H9 (cell line): Measurements from ENCODE around the gene ADORA1. TPM values are rescaled to one million over a fixed set of nuclear protein-coding genes. Genes with fewer than 3 reads are reported as not detected.

Experiments used
- DNase-seq: peaks from one replicate; pipeline ENCODE4 v3.0.0-alpha.2; 2017
- H2AFZ ChIP-seq: one replicate; pipeline ENCODE4 v1.6.1; 2013; ENCODE audit warnings: mild to moderate bottlenecking, low read length, control low read depth, moderate library complexity
- H2AK5ac ChIP-seq: 2 replicates; pipeline ENCODE4 v1.6.1; 2013; ENCODE audit warnings: low read length, control low read depth, mixed read lengths; ENCODE audit not compliant: insufficient read length
- H2BK120ac ChIP-seq: one replicate; pipeline ENCODE4 v1.6.1; 2013; ENCODE audit warnings: low read depth, mild to moderate bottlenecking, low read length, control low read depth, inconsistent platforms; ENCODE audit not compliant: poor library complexity, severe bottlenecking
- H2BK12ac ChIP-seq: 2 replicates; pipeline ENCODE4 v1.6.1; 2013; ENCODE audit warnings: low read length, control low read depth, mixed read lengths, low read depth; ENCODE audit not compliant: insufficient read length
- H2BK15ac ChIP-seq: 2 replicates; pipeline ENCODE4 v1.6.1; 2013; ENCODE audit warnings: low read depth, low read length, control low read depth
- H2BK20ac ChIP-seq: one replicate; pipeline ENCODE4 v1.6.1; 2013; ENCODE audit warnings: low read depth, mild to moderate bottlenecking, low read length, control low read depth, inconsistent platforms; ENCODE audit not compliant: poor library complexity, severe bottlenecking
- H2BK5ac ChIP-seq: 2 replicates; pipeline ENCODE4 v1.6.1; 2013; ENCODE audit warnings: low read length, control low read depth, mixed read lengths; ENCODE audit not compliant: insufficient read length
- H3K14ac ChIP-seq: 2 replicates; pipeline ENCODE4 v1.6.1; 2013; ENCODE audit warnings: low read length, control low read depth; ENCODE audit not compliant: insufficient read depth
- H3K18ac ChIP-seq: 2 replicates; pipeline ENCODE4 v1.6.1; 2013; ENCODE audit warnings: low read depth, mild to moderate bottlenecking, mixed read lengths, low read length, control low read depth; ENCODE audit not compliant: insufficient read length
- H3K23ac ChIP-seq: 2 replicates; pipeline ENCODE4 v1.6.1; 2013; ENCODE audit warnings: low read length, control low read depth, mixed read lengths, low read depth; ENCODE audit not compliant: insufficient read length
- H3K23me2 ChIP-seq: 2 replicates; pipeline ENCODE4 v1.6.1; 2013; ENCODE audit warnings: low read depth, mild to moderate bottlenecking, mixed read lengths, low read length, control low read depth; ENCODE audit not compliant: insufficient read length, poor library complexity, severe bottlenecking
- H3K27ac ChIP-seq: 2 replicates; pipeline ENCODE4 v1.5.1; 2013; ENCODE audit warnings: low read length, control low read depth, mixed read lengths, low read depth; ENCODE audit not compliant: insufficient read length
- H3K27me3 ChIP-seq: 2 replicates; pipeline ENCODE4 v1.6.1; 2013; ENCODE audit warnings: low read length, control low read depth, inconsistent platforms; ENCODE audit not compliant: insufficient read depth
- H3K4ac ChIP-seq: 2 replicates; pipeline ENCODE4 v1.6.1; 2013; ENCODE audit warnings: low read depth, mild to moderate bottlenecking, control low read depth, inconsistent platforms, low read length, moderate library complexity
- H3K4me1 ChIP-seq: 2 replicates; pipeline ENCODE4 v1.6.1; 2013; ENCODE audit warnings: low read length, control low read depth, inconsistent platforms; ENCODE audit not compliant: insufficient read depth
- H3K4me2 ChIP-seq: 2 replicates; pipeline ENCODE4 v1.6.1; 2013; ENCODE audit warnings: low read length, control low read depth, mixed read lengths; ENCODE audit not compliant: insufficient read length, insufficient read depth
- H3K56ac ChIP-seq: 2 replicates; pipeline ENCODE4 v1.6.1; 2013; ENCODE audit warnings: low read depth, mild to moderate bottlenecking, mixed read lengths, low read length, control low read depth; ENCODE audit not compliant: insufficient read length
- H3K79me1 ChIP-seq: 2 replicates; pipeline ENCODE4 v1.6.1; 2013; ENCODE audit warnings: low read depth, mild to moderate bottlenecking, moderate library complexity, low read length, control low read depth, inconsistent platforms; ENCODE audit not compliant: insufficient read depth, poor library complexity, severe bottlenecking
- H3K79me2 ChIP-seq: 2 replicates; pipeline ENCODE4 v1.6.1; 2013; ENCODE audit warnings: low read length, control low read depth, inconsistent platforms; ENCODE audit not compliant: insufficient read depth
- H3K9ac ChIP-seq: 2 replicates; pipeline ENCODE4 v1.6.1; 2013; ENCODE audit warnings: low read length, control low read depth, mixed read lengths; ENCODE audit not compliant: insufficient read length; ENCODE audit errors: extremely low read depth
- H3K9me3 ChIP-seq: one replicate; pipeline ENCODE4 v1.6.1; 2013; ENCODE audit warnings: low read depth, low read length, inconsistent platforms; ENCODE audit not compliant: control insufficient read depth
- H3T11ph ChIP-seq: one replicate; pipeline ENCODE4 v1.6.1; 2013; ENCODE audit warnings: mild to moderate bottlenecking, low read length, control low read depth, inconsistent platforms
- H4K20me1 ChIP-seq: one replicate; pipeline ENCODE4 v1.6.1; 2013; ENCODE audit not compliant: control insufficient read depth, insufficient read length, insufficient read depth
- H4K5ac ChIP-seq: 2 replicates; pipeline ENCODE4 v1.6.1; 2013; ENCODE audit warnings: low read depth, mild to moderate bottlenecking, mixed read lengths, low read length, control low read depth; ENCODE audit not compliant: insufficient read length
- H4K8ac ChIP-seq: replicated peaks from 2 replicates; pipeline ENCODE4 v1.6.1; 2013; ENCODE audit warnings: low read length, control low read depth, mixed read lengths, low read depth; ENCODE audit not compliant: insufficient read length
- H4K91ac ChIP-seq: 2 replicates; pipeline ENCODE4 v1.6.1; 2013; ENCODE audit warnings: low read depth, mild to moderate bottlenecking, moderate library complexity, mixed read lengths, low read length, control low read depth; ENCODE audit not compliant: insufficient read length
- H3K27ac Mint-ChIP-seq, 3 experiments: 2 replicates in 2 of 3; 3 replicates in 1 of 3; pipeline ENCODE4 v1.8.0; 2020 to 2021; ENCODE audit warnings: mixed read lengths in 3 of 3, mild to moderate bottlenecking in 1 of 3, moderate library complexity in 1 of 3
- H3K27me3 Mint-ChIP-seq: 2 replicates; pipeline ENCODE4 v1.8.0; 2021; ENCODE audit warnings: low read depth, mild to moderate bottlenecking, moderate library complexity, mixed read lengths
- H3K36me3 Mint-ChIP-seq, 3 experiments: 2 replicates in 2 of 3; 3 replicates in 1 of 3; pipeline ENCODE4 v1.8.0; 2020 to 2021; ENCODE audit warnings: low read depth in 3 of 3, mixed read lengths in 3 of 3; ENCODE audit not compliant: insufficient read depth in 1 of 3
- H3K4me1 Mint-ChIP-seq, 2 experiments: 2 replicates each; pipeline ENCODE4 v1.8.0; 2020; ENCODE audit warnings: mixed read lengths in 2 of 2
- H3K4me3 Mint-ChIP-seq, 2 experiments: 2 replicates in 1 of 2; 3 replicates in 1 of 2; pipeline ENCODE4 v1.8.0; 2020 to 2021; ENCODE audit warnings: mild to moderate bottlenecking in 2 of 2, mixed read lengths in 2 of 2, moderate library complexity in 1 of 2
- H3K9me3 Mint-ChIP-seq, 2 experiments: 2 replicates in 1 of 2; 3 replicates in 1 of 2; pipeline ENCODE4 v1.8.0; 2020; ENCODE audit warnings: mild to moderate bottlenecking in 2 of 2, mixed read lengths in 2 of 2, moderate library complexity in 1 of 2
- CTCF ChIP-seq: fragments of 200-600 bp; sonication (generic); conservative IDR thresholded peaks from 3 replicates; pipeline ENCODE4 v1.8.0; 2021; ENCODE audit warnings: antibody characterized with exemption, mild to moderate bottlenecking
- WGBS: extraction: QIAGEN DNeasy Blood & Tissue Kit; methylation state at CpG from one replicate; pipeline ENCODE4 v1.1.7; 2013; ENCODE audit warnings: missing lambda C conversion rate, low lambda C conversion rate, mixed read lengths; ENCODE audit not compliant: insufficient read length; ENCODE audit errors: extremely low coverage; 5-methylcytosine and 5-hydroxymethylcytosine counted together
- total RNA-seq: library from RNA; stranded (reverse); gene quantifications from 2 replicates; pipeline ENCODE4 v1.2.1, GENCODE V29; 2021

The ADORA1 gene
- total RNA-seq, 1 experiment from 2014 or later: 1.3 TPM

- Mint-ChIP-seq H3K4me1 (peaks cover 28 to 35% of the 10 kb centered on the region in 2 experiments), H3K27me3 (peaks cover 8% of the 10 kb centered on the region), H3K4me3 (no peak overlapping the region; a peak in 1 of 5 replicates), H3K36me3 (no peaks in the 10 kb centered on the region), H3K9me3 (peaks cover 0 to 2% of the 10 kb centered on the region in 2 experiments; a peak in 4 of 5 replicates), H3K27ac (no peak overlapping the region)
- no peak overlapping the region for H2BK5ac ChIP-seq
- no peak overlapping the region for H3K14ac ChIP-seq
- H2BK15ac ChIP-seq: no peak overlapping the region
- no peak overlapping the region for H4K8ac ChIP-seq
- no peak overlapping the region for H4K91ac ChIP-seq
- no peaks in the 10 kb centered on the region for H3K27me3 ChIP-seq
- H3K56ac ChIP-seq: no peak overlapping the region
- TF ChIP-seq CTCF: no peak
- no peak overlapping the region for H3K4ac ChIP-seq
- DNase-seq: peak; percentile 27
- H3K4me2 ChIP-seq: no peak overlapping the region
- H2BK20ac ChIP-seq: no peak overlapping the region
- H2AK5ac ChIP-seq: no peak overlapping the region
- no peak overlapping the region for H2AFZ ChIP-seq
- no peaks in the 10 kb centered on the region for H3K79me1 ChIP-seq
- H3K23me2 ChIP-seq: no peaks in the 10 kb centered on the region
- peaks cover 3% of the 10 kb centered on the region for H4K20me1 ChIP-seq
- H2BK120ac ChIP-seq: no peak overlapping the region
- no peaks in the 10 kb centered on the region for H3K9me3 ChIP-seq
- no peak overlapping the region for H3K23ac ChIP-seq
- no CpG with 5 or more reads among the region's 7 CpGs for WGBS
- no peak overlapping the region for H3K27ac ChIP-seq
- H2BK12ac ChIP-seq: no peak overlapping the region
- no peak overlapping the region for H3K9ac ChIP-seq
- H3K18ac ChIP-seq: no peak overlapping the region
- no peaks in the 10 kb centered on the region for H3K4me1 ChIP-seq
- H3K79me2 ChIP-seq: no peaks in the 10 kb centered on the region
- H3T11ph ChIP-seq: no peak overlapping the region
- no peak overlapping the region for H4K5ac ChIP-seq
Observed at GRCh38 chr1:203089001-203089650, 38.4 kb upstream of the ADORA1 start.
